Heart left ventricle (tissue), 16 donors: ENCODE measurements around the gene NOL3. TPM values are rescaled to one million over a fixed set of nuclear protein-coding genes. Genes with fewer than 3 reads are reported as not detected.

Experiments used
- ATAC-seq, 4 donors: fragments of 200-7000 bp; cut with Tn5 transposase; one replicate each; pipeline ENCODE4 v1.9.1; 2020 to 2022; ENCODE audit warnings: moderate library complexity in 4 of 4, mild to moderate bottlenecking in 3 of 4, moderate number of reproducible peaks in 1 of 4
- DNase-seq, 5 donors: peaks; one replicate each; pipeline ENCODE4 v3.0.0-alpha.2; 2020
- H3K27ac ChIP-seq, 12 donors: fragments of 200-600 bp; sonication (generic) in 4 of 12; one replicate each; pipeline versions ENCODE4 v1.5.0 to v1.8.0; 2016 to 2022; ENCODE audit warnings: mild to moderate bottlenecking in 2 of 12
- H3K27me3 ChIP-seq, 9 donors: fragments of 200-600 bp; sonication (generic) in 2 of 9; one replicate each; pipeline versions ENCODE4 v1.5.1 to v1.8.0; 2016 to 2022; ENCODE audit warnings: mild to moderate bottlenecking in 3 of 9
- H3K36me3 ChIP-seq, 9 donors: fragments of 200-600 bp; sonication (generic) in 2 of 9; one replicate each; pipeline versions ENCODE4 v1.5.0 to v1.8.0; 2018 to 2022; ENCODE audit warnings: mild to moderate bottlenecking in 2 of 9
- H3K4me1 ChIP-seq, 12 donors: fragments of 200-600 bp; sonication (generic) in 4 of 12; one replicate each; pipeline versions ENCODE4 v1.5.0 to v1.8.0; 2016 to 2022; ENCODE audit warnings: mild to moderate bottlenecking in 3 of 12
- H3K4me3 ChIP-seq, 12 donors: fragments of 200-600 bp; sonication (generic) in 4 of 12; one replicate each; pipeline versions ENCODE4 v1.5.0 to v1.8.0; 2017 to 2022; ENCODE audit warnings: mild to moderate bottlenecking in 9 of 12, moderate library complexity in 4 of 12
- H3K9me3 ChIP-seq, 12 donors: fragments of 200-600 bp; sonication (generic) in 4 of 12; one replicate each; pipeline versions ENCODE4 v1.5.0 to v1.8.0; 2016 to 2022; ENCODE audit warnings: mild to moderate bottlenecking in 1 of 12
- POLR2A ChIP-seq, 2 donors: fragments of 450-650 bp; IDR thresholded peaks; one replicate each; pipeline ENCODE4 v1.6.1; 2017; ENCODE audit warnings: antibody characterized with exemption in 2 of 2, mild to moderate bottlenecking in 2 of 2, moderate library complexity in 2 of 2
- WGBS, 4 donors: extraction: QIAGEN DNeasy Blood & Tissue Kit in 2 of 4; methylation state at CpG; one replicate each; pipeline versions ENCODE4 v1.1.5 to v1.1.7; 2013 to 2018; 5-methylcytosine and 5-hydroxymethylcytosine counted together
- intact Hi-C, 10 donors: fragments of 100-400 bp; cut with DNase I; formaldehyde crosslinking; loops; one replicate each; pipeline versions ENCODE4 v1.11.1 to v1.14.2; 2022
- polyA plus RNA-seq, 2 donors: library from polyadenylated mRNA; stranded (reverse); fragments of 200-250 nt; gene quantifications; one replicate each; pipeline ENCODE4 v1.2.3, GENCODE V29; 2013
- total RNA-seq, 9 donors: library from RNA; depleted of rRNA in 2 of 9; stranded (reverse); fragments of >200 nt in 2 of 9; fragmentation: NEBNext Ultra II Directional in 3 of 9; extraction: Animal tissue kit (Norgen Biotek cat#: 25700) in 3 of 9; gene quantifications; one replicate each; pipeline versions ENCODE4 v1.1.0 to v1.2.4, GENCODE V29; 2016 to 2023
- TF ChIP-seq, protein P1 (sequence below), 12 donors: fragments of 200-600 bp; sonication (generic) in 4 of 12; IDR thresholded peaks; one replicate each; pipeline versions ENCODE4 v1.5.0 to v1.8.0; 2018 to 2022; ENCODE audit warnings: antibody characterized with exemption in 12 of 12, mild to moderate bottlenecking in 5 of 12
- donor health status: ischemic (EF 13 %, LVEDD 7.1; RV severe dilation, severe dysfunction).
- donor health status: healthy with polysubstance abuse.
- donor health status: DM: no; HTN: yes; CAD: no.
- donor health status: DM: no; HTN: no; CAD: no.
- donor health status: ischemic (EF 25% LVEDD 6.9; RV normal size, moderate dysfunction).
- donor health status: ischemic (EF 25% LVEDD 5.7; RV mildly dilated, moderate dysfunction).
- donor health status: healthy.
- donor health status: DM: yes; HTN: yes; CAD: no.
- donor health status: ischemic (EF 35%, LVEDD 5.7; RV mildly dilated, moderate dysfunction).
- donor health status: nonischemic (EF 11% LVEDD 7.7; RV severe dilation, severe dysfunction).
- donor health status: DM: yes; HTN: yes; CAD: no.
- donor health status: PGD.
- donor health status: ischemic (EF 29% LVEDD 5.4; RV normal size, mild dysfunction).
- donor health status: nonischemic (EF 23%, LVEDD 6.1; RV moderate dilation, normal function).

Gene NOL3
- total and polyA plus RNA-seq, 11 donors = 64.9 to 121 (median 85.5) TPM

DNA sequence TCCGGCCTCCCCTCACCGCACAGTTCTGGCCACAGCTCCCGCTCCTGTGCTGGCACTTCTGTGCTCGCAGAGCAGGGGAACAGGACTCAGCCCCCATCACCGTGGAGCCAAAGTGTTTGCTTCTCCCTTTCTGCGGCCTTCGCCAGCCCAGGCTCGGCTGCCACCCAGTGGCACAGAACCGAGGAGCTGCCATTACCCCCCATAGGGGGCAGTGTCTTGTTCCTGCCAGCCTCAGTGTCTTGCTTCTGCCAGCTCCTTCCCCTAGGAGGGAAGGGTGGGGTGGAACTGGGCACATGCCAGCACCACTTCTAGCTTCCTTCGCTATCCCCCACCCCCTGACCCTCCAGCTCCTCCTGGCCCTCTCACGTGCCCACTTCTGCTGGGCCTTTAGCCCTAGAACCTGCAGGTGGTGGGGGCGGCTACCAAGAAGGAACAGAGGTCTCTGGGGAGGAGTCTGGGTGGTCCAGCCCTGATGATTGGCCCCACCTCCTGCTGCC, 27.9 kb downstream of the NOL3 start:
- Histone ChIP-seq H3K4me3 (no peak overlapping the region), H3K9me3 (no peaks in the 10 kb centered on the region), H3K4me1 (peaks cover 0 to 32% (median 14%) of the 10 kb centered on the region in 12 donors), H3K27me3 (no peaks in the 10 kb centered on the region), H3K27ac (peak overlapping the region in 1 of 12 donors; percentile 27), H3K36me3 (peaks cover 0 to 83% (median 67%) of the 10 kb centered on the region in 9 donors)
- DNase-seq = no peak
- TF ChIP-seq POLR2A (IDR thresholded peaks at IDR 0.05) = no peak
- TF ChIP-seq, protein P1, sequence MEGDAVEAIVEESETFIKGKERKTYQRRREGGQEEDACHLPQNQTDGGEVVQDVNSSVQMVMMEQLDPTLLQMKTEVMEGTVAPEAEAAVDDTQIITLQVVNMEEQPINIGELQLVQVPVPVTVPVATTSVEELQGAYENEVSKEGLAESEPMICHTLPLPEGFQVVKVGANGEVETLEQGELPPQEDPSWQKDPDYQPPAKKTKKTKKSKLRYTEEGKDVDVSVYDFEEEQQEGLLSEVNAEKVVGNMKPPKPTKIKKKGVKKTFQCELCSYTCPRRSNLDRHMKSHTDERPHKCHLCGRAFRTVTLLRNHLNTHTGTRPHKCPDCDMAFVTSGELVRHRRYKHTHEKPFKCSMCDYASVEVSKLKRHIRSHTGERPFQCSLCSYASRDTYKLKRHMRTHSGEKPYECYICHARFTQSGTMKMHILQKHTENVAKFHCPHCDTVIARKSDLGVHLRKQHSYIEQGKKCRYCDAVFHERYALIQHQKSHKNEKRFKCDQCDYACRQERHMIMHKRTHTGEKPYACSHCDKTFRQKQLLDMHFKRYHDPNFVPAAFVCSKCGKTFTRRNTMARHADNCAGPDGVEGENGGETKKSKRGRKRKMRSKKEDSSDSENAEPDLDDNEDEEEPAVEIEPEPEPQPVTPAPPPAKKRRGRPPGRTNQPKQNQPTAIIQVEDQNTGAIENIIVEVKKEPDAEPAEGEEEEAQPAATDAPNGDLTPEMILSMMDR (IDR thresholded peaks at IDR 0.05) = peak; percentile 39 to 75 (median 54)
- 47 to 64% (median 56%) methylated on average over 12 of the region's 12 CpGs for WGBS, 4 donors
- peak in 3 of 4 donors; percentile 36 to 59 (median 53) for ATAC-seq
- intact Hi-C loops = no loop called here

DNA sequence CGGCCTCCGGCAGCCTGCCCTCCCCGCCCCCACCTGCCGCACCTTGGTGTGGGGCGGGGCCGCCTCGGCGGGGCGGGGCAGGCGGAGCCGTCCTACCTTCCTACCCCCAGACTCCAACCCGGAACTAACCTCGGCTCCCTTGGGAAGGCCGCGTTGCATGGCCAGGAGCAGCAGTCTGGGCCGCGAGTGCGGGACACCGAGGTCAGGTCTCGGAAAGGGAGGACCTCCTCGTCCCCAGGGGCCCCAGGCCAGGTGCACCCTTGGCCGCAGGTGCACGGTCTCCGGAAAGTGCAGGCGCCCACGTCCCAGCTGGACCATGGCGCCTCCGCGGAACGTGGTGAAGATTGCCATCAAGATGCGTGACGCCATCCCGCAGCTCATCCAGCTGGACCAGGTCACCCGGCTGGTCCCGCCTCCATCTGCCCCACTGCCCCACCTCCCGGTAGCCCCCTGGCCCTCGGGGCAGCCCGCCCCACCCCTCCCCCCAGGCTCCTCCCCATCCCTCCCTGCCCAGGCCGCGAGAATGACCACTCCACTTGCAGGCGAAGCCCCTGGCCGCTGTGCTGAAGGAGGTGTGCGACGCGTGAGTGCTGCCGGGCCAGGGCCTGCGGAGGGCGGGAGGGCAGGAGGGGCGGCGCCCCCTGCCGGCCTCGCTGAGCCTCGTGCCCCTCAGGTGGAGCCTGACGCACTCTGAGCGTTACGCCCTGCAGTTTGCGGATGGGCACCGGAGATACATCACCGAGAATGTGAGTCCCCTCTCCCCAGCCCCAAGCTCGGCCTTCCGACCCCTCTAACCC, 28.9 kb downstream of the NOL3 start, which contains the start of gene ELMO3:
Gene ELMO3, plus strand, starts transcription at position 121 of the 797 bp plus-strand sequence. Its CDS starts 196 bp downstream, at position 317.
- H3K27me3 ChIP-seq = no peaks in the 10 kb centered on the region
- H3K36me3 ChIP-seq = peaks cover 0 to 86% (median 68%) of the 10 kb centered on the region in 9 donors
- H3K4me3 ChIP-seq = peak within 1 kb of the TSS in 1 of 12 donors; percentile 7

DNA sequence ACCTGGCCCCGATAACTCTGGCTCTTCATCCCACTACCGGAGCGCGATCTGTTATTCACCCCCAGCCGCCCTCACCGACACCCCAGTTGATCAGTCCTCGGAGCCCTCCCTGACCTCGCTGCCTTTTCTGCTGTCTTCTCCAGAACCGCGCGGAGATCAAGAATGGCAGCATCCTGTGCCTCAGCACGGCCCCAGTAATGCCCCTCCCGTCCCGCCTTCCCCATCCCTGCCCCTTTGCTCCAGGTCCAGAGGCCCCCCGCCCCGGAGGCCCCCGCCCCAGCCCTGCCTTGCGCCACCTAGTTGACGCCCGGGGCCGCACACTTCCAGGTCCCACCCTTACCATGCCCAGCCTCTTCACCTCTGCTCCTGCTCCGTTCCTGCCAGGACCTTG, 29.5 kb downstream of the NOL3 start:
- peaks cover 0 to 84% (median 64%) of the 10 kb centered on the region in 9 donors for H3K36me3 ChIP-seq
- intact Hi-C loops = no loop called here
- H3K9me3 ChIP-seq = no peaks in the 10 kb centered on the region
- no peak overlapping the region for H3K4me3 ChIP-seq
- no peak for DNase-seq
- TF ChIP-seq, protein P1 (IDR thresholded peaks at IDR 0.05) = no peak
- TF ChIP-seq POLR2A (IDR thresholded peaks at IDR 0.05) = no peak
- no peaks in the 10 kb centered on the region for H3K27me3 ChIP-seq
- peak in 3 of 4 donors; percentile 6 to 24 (median 8) for ATAC-seq
- H3K27ac ChIP-seq = no peak overlapping the region
- 42 to 63% (median 59%) methylated on average over 20 to 22 of the region's 22 CpGs for WGBS, 4 donors
- H3K4me1 ChIP-seq = peaks cover 0 to 19% (median 9%) of the 10 kb centered on the region in 12 donors

More for the DNA sequence above, 28.9 kb downstream of the NOL3 start, which contains the start of gene ELMO3:
- intact Hi-C loops = no loop called here
- peaks cover 0 to 23% (median 9%) of the 10 kb centered on the region in 12 donors for H3K4me1 ChIP-seq
- ATAC-seq (peak in 3 of 4 donors; percentile 4 to 32 (median 7)), DNase-seq (no peak)
- H3K9me3 ChIP-seq = no peaks in the 10 kb centered on the region
- peak within 1 kb of the TSS in 1 of 12 donors; percentile 27 for H3K27ac ChIP-seq
- TF ChIP-seq POLR2A (IDR thresholded peaks at IDR 0.05) = no peak
- TF ChIP-seq, protein P1 (IDR thresholded peaks at IDR 0.05) = peak in 5 of 12 donors; percentile 13 to 40 (median 36)
- WGBS, 4 donors = 47 to 72% (median 55%) methylated on average over 14 to 61 of the region's 61 CpGs

- no peak for ATAC-seq
- DNase-seq = peak in 1 of 5 donors; percentile 62
Measured at GRCh38 chr16:67200491-67200890, 30.2 kb downstream of the NOL3 start.

More at GRCh38 chr16:67200491-67200890, 30.2 kb downstream of the NOL3 start:
- WGBS, 4 donors = 89 to 97% (median 92%) methylated on average over 5 to 8 of the region's 8 CpGs
- TF ChIP-seq POLR2A (IDR thresholded peaks at IDR 0.05) = no peak
- TF ChIP-seq, protein P1 (IDR thresholded peaks at IDR 0.05) = no peak
- H3K4me1 ChIP-seq = peaks cover 0 to 19% (median 9%) of the 10 kb centered on the region in 12 donors
- no peaks in the 10 kb centered on the region for H3K9me3 ChIP-seq
- H3K27me3 ChIP-seq = no peaks in the 10 kb centered on the region
- no peak overlapping the region for H3K4me3 ChIP-seq
- intact Hi-C loops = no loop called here
- peaks cover 0 to 77% (median 57%) of the 10 kb centered on the region in 9 donors for H3K36me3 ChIP-seq
- H3K27ac ChIP-seq = no peak overlapping the region
